Measurements from ENCODE around the gene NELFA.

NELFA gene

GRCh38 chr4:2045518-2045951, 36.8 kb upstream of the NELFA start:
- Histone ChIP-seq H3K27me3 (ENCODE audit: control insufficient read depth, insufficient read depth, low read length) (peaks cover 29% of the 10 kb centered on the region), H3K4me1 (ENCODE audit: control insufficient read depth, insufficient read depth, low read length) (no peaks in the 10 kb centered on the region), H3K4me3 (ENCODE audit: low read depth, low read length) (no peak overlapping the region), H3K9me3 (ENCODE audit: control insufficient read depth, insufficient read depth, low read length) (no peaks in the 10 kb centered on the region), H3K9ac (ENCODE audit: low read depth, low read length) (no peak overlapping the region), H3K36me3 (ENCODE audit: control insufficient read depth, insufficient read depth, low read length) (no peaks in the 10 kb centered on the region)

GRCh38 chr4:2044542-2045517, 36.1 kb upstream of the NELFA start:
- peaks cover 36% of the 10 kb centered on the region for H3K27me3 ChIP-seq (ENCODE audit: control insufficient read depth, insufficient read depth, low read length)

GRCh38 chr4:2044119-2044485, 35.3 kb upstream of the NELFA start:
- Histone ChIP-seq H3K9me3 (ENCODE audit: control insufficient read depth, insufficient read depth, low read length) (no peaks in the 10 kb centered on the region), H3K36me3 (ENCODE audit: control insufficient read depth, insufficient read depth, low read length) (no peaks in the 10 kb centered on the region), H3K4me1 (ENCODE audit: control insufficient read depth, insufficient read depth, low read length) (no peaks in the 10 kb centered on the region), H3K27me3 (ENCODE audit: control insufficient read depth, insufficient read depth, low read length) (peaks cover 43% of the 10 kb centered on the region), H3K4me3 (ENCODE audit: low read depth, low read length) (no peak overlapping the region), H3K9ac (ENCODE audit: low read depth, low read length) (no peak overlapping the region)

More at GRCh38 chr4:2044542-2045517, 36.1 kb upstream of the NELFA start:
- Histone ChIP-seq H3K4me3 (ENCODE audit: low read depth, low read length) (no peak overlapping the region), H3K9ac (ENCODE audit: low read depth, low read length) (no peak overlapping the region), H3K9me3 (ENCODE audit: control insufficient read depth, insufficient read depth, low read length) (no peaks in the 10 kb centered on the region), H3K36me3 (ENCODE audit: control insufficient read depth, insufficient read depth, low read length) (no peaks in the 10 kb centered on the region), H3K4me1 (ENCODE audit: control insufficient read depth, insufficient read depth, low read length) (no peaks in the 10 kb centered on the region)

GRCh38 chr4:2043396-2044118, 34.8 kb upstream of the NELFA start:
- Histone ChIP-seq H3K36me3 (ENCODE audit: control insufficient read depth, insufficient read depth, low read length) (no peaks in the 10 kb centered on the region), H3K4me1 (ENCODE audit: control insufficient read depth, insufficient read depth, low read length) (no peaks in the 10 kb centered on the region), H3K9me3 (ENCODE audit: control insufficient read depth, insufficient read depth, low read length) (no peaks in the 10 kb centered on the region), H3K4me3 (ENCODE audit: low read depth, low read length) (no peak overlapping the region), H3K9ac (ENCODE audit: low read depth, low read length) (no peak overlapping the region), H3K27me3 (ENCODE audit: control insufficient read depth, insufficient read depth, low read length) (peaks cover 48% of the 10 kb centered on the region)

- Histone ChIP-seq H3K36me3 (ENCODE audit: control insufficient read depth, insufficient read depth, low read length) (no peaks in the 10 kb centered on the region), H3K9me3 (ENCODE audit: control insufficient read depth, insufficient read depth, low read length) (no peaks in the 10 kb centered on the region), H3K9ac (ENCODE audit: low read depth, low read length) (no peak overlapping the region), H3K27me3 (ENCODE audit: control insufficient read depth, insufficient read depth, low read length) (peaks cover 50% of the 10 kb centered on the region), H3K4me3 (ENCODE audit: low read depth, low read length) (peak overlapping the region; percentile 26), H3K4me1 (ENCODE audit: control insufficient read depth, insufficient read depth, low read length) (no peaks in the 10 kb centered on the region)
These were observed 34.2 kb upstream of the NELFA start for GRCh38 chr4:2042947-2043395.

- H3K27me3 ChIP-seq (ENCODE audit: control insufficient read depth, insufficient read depth, low read length) = peaks cover 48% of the 10 kb centered on the region
- peak overlapping the region; percentile 72 for H3K4me3 ChIP-seq (ENCODE audit: low read depth, low read length)
- H3K36me3 ChIP-seq (ENCODE audit: control insufficient read depth, insufficient read depth, low read length) = no peaks in the 10 kb centered on the region
- H3K4me1 ChIP-seq (ENCODE audit: control insufficient read depth, insufficient read depth, low read length) = no peaks in the 10 kb centered on the region
- H3K9ac ChIP-seq (ENCODE audit: low read depth, low read length) = no peak overlapping the region
- H3K9me3 ChIP-seq (ENCODE audit: control insufficient read depth, insufficient read depth, low read length) = no peaks in the 10 kb centered on the region
These were observed 33.6 kb upstream of the NELFA start for GRCh38 chr4:2042204-2042946.

GRCh38 chr4:2041239-2042130, 32.7 kb upstream of the NELFA start:
- Histone ChIP-seq H3K27me3 (ENCODE audit: control insufficient read depth, insufficient read depth, low read length) (peaks cover 52% of the 10 kb centered on the region), H3K4me3 (ENCODE audit: low read depth, low read length) (peak overlapping the region; percentile 72), H3K9ac (ENCODE audit: low read depth, low read length) (no peak overlapping the region), H3K36me3 (ENCODE audit: control insufficient read depth, insufficient read depth, low read length) (no peaks in the 10 kb centered on the region), H3K4me1 (ENCODE audit: control insufficient read depth, insufficient read depth, low read length) (no peaks in the 10 kb centered on the region), H3K9me3 (ENCODE audit: control insufficient read depth, insufficient read depth, low read length) (no peaks in the 10 kb centered on the region)

GRCh38 chr4:2040391-2041238, 31.8 kb upstream of the NELFA start:
- no peaks in the 10 kb centered on the region for H3K4me1 ChIP-seq (ENCODE audit: control insufficient read depth, insufficient read depth, low read length)
- H3K9ac ChIP-seq (ENCODE audit: low read depth, low read length) = no peak overlapping the region
- no peaks in the 10 kb centered on the region for H3K9me3 ChIP-seq (ENCODE audit: control insufficient read depth, insufficient read depth, low read length)
- peaks cover 46% of the 10 kb centered on the region for H3K27me3 ChIP-seq (ENCODE audit: control insufficient read depth, insufficient read depth, low read length)
- peak overlapping the region; percentile 72 for H3K4me3 ChIP-seq (ENCODE audit: low read depth, low read length)
- H3K36me3 ChIP-seq (ENCODE audit: control insufficient read depth, insufficient read depth, low read length) = no peaks in the 10 kb centered on the region

GRCh38 chr4:2036866-2037265, 28.1 kb upstream of the NELFA start:
- Histone ChIP-seq H3K4me1 (ENCODE audit: control insufficient read depth, insufficient read depth, low read length) (no peaks in the 10 kb centered on the region), H3K36me3 (ENCODE audit: control insufficient read depth, insufficient read depth, low read length) (no peaks in the 10 kb centered on the region), H3K4me3 (ENCODE audit: low read depth, low read length) (no peak overlapping the region), H3K27me3 (ENCODE audit: control insufficient read depth, insufficient read depth, low read length) (peaks cover 35% of the 10 kb centered on the region), H3K9me3 (ENCODE audit: control insufficient read depth, insufficient read depth, low read length) (no peaks in the 10 kb centered on the region), H3K9ac (ENCODE audit: low read depth, low read length) (no peak overlapping the region)

- Histone ChIP-seq H3K4me1 (ENCODE audit: control insufficient read depth, insufficient read depth, low read length) (no peaks in the 10 kb centered on the region), H3K36me3 (ENCODE audit: control insufficient read depth, insufficient read depth, low read length) (no peaks in the 10 kb centered on the region), H3K9ac (ENCODE audit: low read depth, low read length) (no peak overlapping the region), H3K27me3 (ENCODE audit: control insufficient read depth, insufficient read depth, low read length) (peaks cover 32% of the 10 kb centered on the region), H3K9me3 (ENCODE audit: control insufficient read depth, insufficient read depth, low read length) (no peaks in the 10 kb centered on the region), H3K4me3 (ENCODE audit: low read depth, low read length) (no peak overlapping the region)
These were observed 27.6 kb upstream of the NELFA start for GRCh38 chr4:2036327-2036726.
